Skeletal muscle tissue (tissue), 4 donors: ENCODE data around the gene RASGRF1. TPM values are rescaled to one million over a fixed set of nuclear protein-coding genes. Genes with fewer than 3 reads are reported as not detected.

Source experiments
- H3K27ac ChIP-seq: one replicate; pipeline ENCODE4 v1.7.0; 2013; ENCODE audit warnings: mild to moderate bottlenecking, low read depth, low read length, inconsistent platforms
- H3K27me3 ChIP-seq, 3 donors: one replicate each; pipeline ENCODE4 v1.7.0; 2013; ENCODE audit warnings: low read length in 3 of 3; ENCODE audit not compliant: control insufficient read depth in 3 of 3, insufficient read depth in 3 of 3
- H3K36me3 ChIP-seq, 3 donors: one replicate each; pipeline ENCODE4 v1.7.0; 2013; ENCODE audit warnings: low read length in 3 of 3; ENCODE audit not compliant: control insufficient read depth in 3 of 3, insufficient read depth in 3 of 3
- H3K4me1 ChIP-seq, 3 donors: one replicate each; pipeline ENCODE4 v1.7.0; 2013; ENCODE audit warnings: low read length in 3 of 3, mild to moderate bottlenecking in 3 of 3; ENCODE audit not compliant: control insufficient read depth in 3 of 3, insufficient read depth in 3 of 3
- H3K4me3 ChIP-seq, 3 donors: one replicate each; pipeline ENCODE4 v1.7.0; 2013; ENCODE audit warnings: low read length in 3 of 3
- H3K9ac ChIP-seq, 3 donors: one replicate each; pipeline ENCODE4 v1.7.0; 2013; ENCODE audit warnings: low read length in 3 of 3, mild to moderate bottlenecking in 3 of 3, moderate library complexity in 2 of 3, low read depth in 1 of 3
- H3K9me3 ChIP-seq, 3 donors: one replicate each; pipeline ENCODE4 v1.7.0; 2013; ENCODE audit warnings: low read length in 3 of 3; ENCODE audit not compliant: control insufficient read depth in 3 of 3
- total RNA-seq: library from RNA; depleted of rRNA; stranded (reverse); fragments of >200 nt; gene quantifications from one replicate; pipeline ENCODE4 v1.2.3, GENCODE V29; 2014
- donor health status: Osteomylitis.

RASGRF1 gene
- total RNA-seq, 1 donor from 2014 or later = not detected

GRCh38 chr15:79059081-79059572, 31.5 kb downstream of the RASGRF1 start:
- H3K27ac ChIP-seq = no peak overlapping the region
- no peaks in the 10 kb centered on the region for H3K36me3 ChIP-seq
- H3K4me1 ChIP-seq = no peaks in the 10 kb centered on the region
- peaks cover 15 to 30% (median 29%) of the 10 kb centered on the region in 3 donors for H3K27me3 ChIP-seq
- H3K9me3 ChIP-seq = no peaks in the 10 kb centered on the region
- no peak overlapping the region for H3K9ac ChIP-seq
- no peak overlapping the region for H3K4me3 ChIP-seq

- H3K36me3 ChIP-seq = no peaks in the 10 kb centered on the region
- no peak overlapping the region for H3K9ac ChIP-seq
- no peaks in the 10 kb centered on the region for H3K4me1 ChIP-seq
- no peak overlapping the region for H3K27ac ChIP-seq
- no peaks in the 10 kb centered on the region for H3K9me3 ChIP-seq
- no peak overlapping the region for H3K4me3 ChIP-seq
- peaks cover 15 to 30% (median 25%) of the 10 kb centered on the region in 3 donors for H3K27me3 ChIP-seq
Observed at GRCh38 chr15:79058260-79058850, 32.2 kb downstream of the RASGRF1 start.

DNA sequence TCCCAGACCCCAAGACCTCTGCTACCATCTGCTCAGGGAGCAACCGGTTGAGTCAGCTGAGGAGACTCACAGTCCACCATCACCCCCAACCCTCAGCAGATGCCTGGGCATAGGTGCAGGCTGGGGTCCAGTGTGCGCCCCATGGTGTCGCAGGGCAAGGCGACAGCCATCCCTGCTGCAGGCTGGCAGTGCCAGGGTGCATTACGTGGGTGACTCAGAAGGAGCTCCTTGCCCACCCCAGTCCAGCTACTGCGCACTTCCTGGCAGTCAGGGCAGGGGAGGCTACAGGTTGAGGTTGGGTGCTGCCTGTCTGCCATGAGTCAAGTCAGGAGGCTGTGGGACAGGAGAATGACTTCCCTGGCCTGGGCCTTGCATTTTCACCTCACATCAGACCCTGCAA, 33.5 kb downstream of the RASGRF1 start:
- H3K27me3 ChIP-seq = peaks cover 15 to 23% (median 20%) of the 10 kb centered on the region in 3 donors
- no peak overlapping the region for H3K27ac ChIP-seq
- H3K9me3 ChIP-seq = no peaks in the 10 kb centered on the region
- no peaks in the 10 kb centered on the region for H3K36me3 ChIP-seq
- no peak overlapping the region for H3K4me3 ChIP-seq
- no peaks in the 10 kb centered on the region for H3K4me1 ChIP-seq
- no peak overlapping the region for H3K9ac ChIP-seq

GRCh38 chr15:79054350-79054749, 36.2 kb downstream of the RASGRF1 start:
- Histone ChIP-seq H3K4me3 (no peak overlapping the region), H3K4me1 (no peaks in the 10 kb centered on the region), H3K27me3 (peaks cover 12 to 20% (median 14%) of the 10 kb centered on the region in 3 donors), H3K9me3 (no peaks in the 10 kb centered on the region), H3K9ac (no peak overlapping the region), H3K36me3 (no peaks in the 10 kb centered on the region), H3K27ac (no peak overlapping the region)

- peaks cover 10 to 16% (median 14%) of the 10 kb centered on the region in 3 donors for H3K27me3 ChIP-seq
- H3K9me3 ChIP-seq = no peaks in the 10 kb centered on the region
- H3K4me3 ChIP-seq = no peak overlapping the region
- H3K36me3 ChIP-seq = no peaks in the 10 kb centered on the region
- no peak overlapping the region for H3K9ac ChIP-seq
- H3K27ac ChIP-seq = no peak overlapping the region
- no peaks in the 10 kb centered on the region for H3K4me1 ChIP-seq
Observed at GRCh38 chr15:79053894-79054293, 36.7 kb downstream of the RASGRF1 start.

DNA sequence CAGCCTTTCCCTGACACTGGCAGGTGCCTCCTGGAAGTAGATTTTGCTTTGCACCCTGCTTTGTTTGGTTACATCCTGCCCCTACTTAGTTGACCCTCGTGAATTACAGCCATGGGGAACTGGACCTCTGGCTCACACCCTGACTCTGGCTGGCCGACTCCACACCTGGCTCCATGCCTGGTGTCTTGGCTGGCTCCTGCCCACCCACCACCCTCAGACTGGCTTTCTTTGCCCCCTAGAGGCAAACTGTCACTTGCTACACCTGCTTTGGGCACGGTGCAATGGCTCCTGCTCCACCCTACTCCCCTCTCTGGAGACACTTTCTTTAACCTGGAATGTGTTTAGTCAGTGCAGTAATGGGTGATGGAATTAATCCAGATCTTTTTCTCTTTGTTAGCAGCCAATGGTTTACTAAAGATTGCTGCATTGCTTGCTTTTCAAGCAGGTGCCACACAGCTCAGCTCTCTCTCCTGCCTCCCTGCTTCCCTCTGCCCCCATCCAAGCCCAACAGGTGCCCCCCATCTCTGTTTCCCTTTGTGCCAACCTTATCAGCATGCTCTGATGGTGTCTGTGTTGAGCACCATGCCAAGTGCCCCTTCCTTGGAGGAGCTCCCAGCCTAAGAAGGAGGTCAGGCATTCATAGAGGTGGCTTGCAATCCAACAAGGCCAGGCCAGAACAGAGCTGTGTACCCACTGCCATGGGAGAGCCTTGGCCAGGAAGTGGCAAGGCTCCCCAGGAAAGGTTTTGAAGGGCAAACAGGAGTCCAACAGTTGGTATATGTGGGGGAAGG, 38.4 kb downstream of the RASGRF1 start:
- H3K9ac ChIP-seq = no peak overlapping the region
- H3K27me3 ChIP-seq = peaks cover 3 to 6% (median 3%) of the 10 kb centered on the region in 3 donors
- H3K4me1 ChIP-seq = no peaks in the 10 kb centered on the region
- no peak overlapping the region for H3K4me3 ChIP-seq
- no peak overlapping the region for H3K27ac ChIP-seq
- no peaks in the 10 kb centered on the region for H3K9me3 ChIP-seq
- H3K36me3 ChIP-seq = no peaks in the 10 kb centered on the region

- no peaks in the 10 kb centered on the region for H3K9me3 ChIP-seq
- H3K27ac ChIP-seq = no peak overlapping the region
- H3K27me3 ChIP-seq = peaks cover 0 to 4% (median 2%) of the 10 kb centered on the region in 3 donors
- H3K9ac ChIP-seq = no peak overlapping the region
- H3K4me3 ChIP-seq = no peak overlapping the region
- H3K4me1 ChIP-seq = no peaks in the 10 kb centered on the region
- no peaks in the 10 kb centered on the region for H3K36me3 ChIP-seq
Observed at GRCh38 chr15:79051029-79051428, 39.6 kb downstream of the RASGRF1 start.

DNA sequence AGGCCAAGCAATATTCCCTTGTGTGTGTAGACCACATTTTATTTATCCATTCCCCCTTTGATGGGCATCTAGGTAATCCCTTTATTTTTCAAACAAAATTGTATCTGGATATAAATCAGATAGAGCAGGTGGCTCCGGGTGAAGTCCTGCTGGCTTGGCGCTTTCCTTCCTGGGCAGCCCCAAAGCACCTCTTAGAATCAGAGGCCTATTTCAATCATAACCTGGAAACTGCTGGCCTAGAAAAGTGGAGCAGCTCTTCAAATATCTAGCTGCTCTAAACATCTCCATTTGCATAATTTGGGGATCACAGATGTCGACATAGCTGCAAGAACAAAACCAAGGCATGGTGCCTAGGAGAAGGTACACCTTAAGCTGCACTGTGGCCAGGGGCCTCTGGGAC, 40.2 kb downstream of the RASGRF1 start:
- Histone ChIP-seq H3K36me3 (no peaks in the 10 kb centered on the region), H3K9me3 (no peaks in the 10 kb centered on the region), H3K27ac (no peak overlapping the region), H3K27me3 (peaks cover 0 to 7% (median 0%) of the 10 kb centered on the region in 3 donors), H3K4me3 (no peak overlapping the region), H3K4me1 (no peaks in the 10 kb centered on the region), H3K9ac (no peak overlapping the region)

GRCh38 chr15:79049416-79049815, 41.2 kb downstream of the RASGRF1 start:
- Histone ChIP-seq H3K9me3 (no peaks in the 10 kb centered on the region), H3K9ac (no peak overlapping the region), H3K4me1 (no peaks in the 10 kb centered on the region), H3K27me3 (peaks cover 0 to 8% (median 0%) of the 10 kb centered on the region in 3 donors), H3K36me3 (no peaks in the 10 kb centered on the region), H3K27ac (no peak overlapping the region), H3K4me3 (no peak overlapping the region)
